ENCODE results near the gene MX2.

The MX2 gene

GRCh38 chr21:41432562-41433460 lies 71.0 kb downstream of the MX2 start:
- no peak for TF ChIP-seq CTCF (IDR thresholded peaks at IDR 0.05; ENCODE audit: borderline replicate concordance, control extremely low read depth, extremely low read depth, insufficient read depth, missing control alignments)
- DNase-seq (ENCODE audit: low spot score), result no peak
- in situ Hi-C loops (cut with MboI; ENCODE audit: low sequenced_read_pairs, unreplicated experiment), result no loop called here

GRCh38 chr21:41433566-41433965 lies 71.7 kb downstream of the MX2 start:
- in situ Hi-C loops (cut with MboI; ENCODE audit: low sequenced_read_pairs, unreplicated experiment), result no loop called here

GRCh38 chr21:41435706-41436105 lies 73.9 kb downstream of the MX2 start:
- in situ Hi-C loops (cut with MboI; ENCODE audit: low sequenced_read_pairs, unreplicated experiment), result no loop called here
- no peak for TF ChIP-seq CTCF (IDR thresholded peaks at IDR 0.05; ENCODE audit: borderline replicate concordance, control extremely low read depth, extremely low read depth, insufficient read depth, missing control alignments)

More at GRCh38 chr21:41433566-41433965, 71.7 kb downstream of the MX2 start:
- no peak for TF ChIP-seq CTCF (IDR thresholded peaks at IDR 0.05; ENCODE audit: borderline replicate concordance, control extremely low read depth, extremely low read depth, insufficient read depth, missing control alignments)
- DNase-seq (ENCODE audit: low spot score), result no peak

GRCh38 chr21:41437729-41438128 lies 75.9 kb downstream of the MX2 start:
- in situ Hi-C loops (cut with MboI; ENCODE audit: low sequenced_read_pairs, unreplicated experiment), result no loop called here
- TF ChIP-seq CTCF (IDR thresholded peaks at IDR 0.05; ENCODE audit: borderline replicate concordance, control extremely low read depth, extremely low read depth, insufficient read depth, missing control alignments), result no peak
- DNase-seq (ENCODE audit: low spot score), result no peak

More at GRCh38 chr21:41435706-41436105, 73.9 kb downstream of the MX2 start:
- no peak for DNase-seq (ENCODE audit: low spot score)

GRCh38 chr21:41438425-41439113 lies 76.7 kb downstream of the MX2 start:
- no peak for DNase-seq (ENCODE audit: low spot score)
- in situ Hi-C loops (cut with MboI; ENCODE audit: low sequenced_read_pairs, unreplicated experiment), result no loop called here
- TF ChIP-seq CTCF (IDR thresholded peaks at IDR 0.05; ENCODE audit: borderline replicate concordance, control extremely low read depth, extremely low read depth, insufficient read depth, missing control alignments), result no peak

- in situ Hi-C loops (cut with MboI; ENCODE audit: low sequenced_read_pairs, unreplicated experiment), result no loop called here
- TF ChIP-seq CTCF (IDR thresholded peaks at IDR 0.05; ENCODE audit: borderline replicate concordance, control extremely low read depth, extremely low read depth, insufficient read depth, missing control alignments), result no peak
- DNase-seq (ENCODE audit: low spot score), result no peak
Observed at GRCh38 chr21:41439248-41439647, 77.4 kb downstream of the MX2 start.

Data from GM13976 (cell line).